DND-41 (cell line): ENCODE measurements around the gene ETV1.

ENCODE experiments used
- ATAC-seq: fragments of 200-7000 bp; cut with Tn5 transposase; 3 replicates; pipeline ENCODE4 v1.9.1; 2021; ENCODE audit warnings: low read depth; ENCODE audit not compliant: insufficient read depth
- DNase-seq: peaks from one replicate; pipeline ENCODE4 v3.0.0-alpha.2; 2020
- H2AFZ ChIP-seq: 2 replicates; pipeline ENCODE4 v1.6.0; 2012; ENCODE audit warnings: low read depth, low read length
- H3K27ac ChIP-seq: 2 replicates; pipeline ENCODE4 v1.5.1; 2012; ENCODE audit warnings: low read length, inconsistent platforms
- H3K27me3 ChIP-seq: fragments of 200-600 bp; sonication (generic); 2 replicates; pipeline ENCODE4 v1.6.0; 2012; ENCODE audit warnings: low read length, mild to moderate bottlenecking, inconsistent platforms; ENCODE audit not compliant: insufficient read depth, poor library complexity
- H3K36me3 ChIP-seq: 2 replicates; pipeline ENCODE4 v1.5.1; 2012; ENCODE audit warnings: low read length, inconsistent platforms; ENCODE audit not compliant: insufficient read depth
- H3K4me1 ChIP-seq: 2 replicates; pipeline ENCODE4 v1.5.1; 2012; ENCODE audit warnings: mild to moderate bottlenecking, low read length; ENCODE audit not compliant: insufficient read depth
- H3K4me2 ChIP-seq: 2 replicates; pipeline ENCODE4 v1.6.0; 2012; ENCODE audit warnings: mild to moderate bottlenecking, moderate library complexity, low read length, inconsistent platforms; ENCODE audit not compliant: insufficient read depth
- H3K4me3 ChIP-seq, 2 experiments: fragments of 200-600 bp in 1 of 2; shearing (Covaris generic) in 1 of 2; 2 replicates each; pipeline ENCODE4 v1.5.1; 2012 to 2016; ENCODE audit warnings: inconsistent platforms in 2 of 2, low read length in 2 of 2, mild to moderate bottlenecking in 2 of 2, low read depth in 1 of 2, moderate library complexity in 1 of 2
- H3K79me2 ChIP-seq: 2 replicates; pipeline ENCODE4 v1.6.0; 2012; ENCODE audit warnings: low read length, inconsistent platforms; ENCODE audit not compliant: insufficient read depth
- H3K9ac ChIP-seq: 2 replicates; pipeline ENCODE4 v1.6.0; 2012; ENCODE audit warnings: low read depth, mild to moderate bottlenecking, inconsistent platforms, low read length, moderate library complexity
- H3K9me3 ChIP-seq: 2 replicates; pipeline ENCODE4 v1.5.1; 2012; ENCODE audit warnings: low read length, moderate library complexity, mild to moderate bottlenecking, inconsistent platforms; ENCODE audit not compliant: insufficient read depth, severe bottlenecking
- H4K20me1 ChIP-seq: 2 replicates; pipeline ENCODE4 v1.6.0; 2012; ENCODE audit warnings: low read length; ENCODE audit not compliant: insufficient read depth
- EZH2 ChIP-seq: IDR thresholded peaks from 3 replicates; pipeline ENCODE4 v1.6.1; 2012; ENCODE audit warnings: borderline replicate concordance, low read depth, mild to moderate bottlenecking, moderate library complexity, low read length, inconsistent platforms; ENCODE audit not compliant: severe bottlenecking
- TF ChIP-seq, protein P1 (sequence below): IDR thresholded peaks from 2 replicates; pipeline ENCODE4 v1.5.1; 2012; ENCODE audit warnings: borderline replicate concordance, low read length, moderate library complexity, mild to moderate bottlenecking; ENCODE audit not compliant: poor library complexity, severe bottlenecking; ENCODE audit errors: extremely low read depth

ETV1 gene

DNA sequence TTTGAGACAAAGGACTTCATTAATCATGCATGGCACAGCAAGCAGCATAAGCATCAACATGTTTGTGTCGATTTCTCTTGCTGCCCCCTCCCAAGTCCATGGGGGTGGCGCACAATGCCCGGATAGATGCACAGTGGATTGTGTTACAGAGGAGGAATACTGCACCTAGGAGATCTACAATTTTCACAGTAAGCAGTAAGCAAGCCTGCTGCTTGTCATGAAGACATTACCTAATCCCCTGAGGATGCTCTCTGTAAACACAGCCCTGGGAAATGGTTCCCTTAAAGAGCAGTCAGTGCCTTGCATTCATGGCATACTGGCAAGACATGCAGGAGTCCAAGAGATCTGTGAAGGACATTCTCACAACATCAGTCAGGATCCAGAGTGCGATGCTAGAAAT, 137.7 kb downstream of the ETV1 start:
- DNase-seq (no peak), ATAC-seq (no peak)
- Histone ChIP-seq H4K20me1 (no peaks in the 10 kb centered on the region), H2AFZ (no peak overlapping the region), H3K27me3 (no peaks in the 10 kb centered on the region), H3K36me3 (no peaks in the 10 kb centered on the region), H3K9me3 (no peaks in the 10 kb centered on the region), H3K4me2 (no peak overlapping the region), H3K4me1 (peaks cover 20% of the 10 kb centered on the region), H3K4me3 (no peak overlapping the region), H3K27ac (no peak overlapping the region), H3K9ac (no peak overlapping the region), H3K79me2 (no peaks in the 10 kb centered on the region)
- TF ChIP-seq, protein P1, sequence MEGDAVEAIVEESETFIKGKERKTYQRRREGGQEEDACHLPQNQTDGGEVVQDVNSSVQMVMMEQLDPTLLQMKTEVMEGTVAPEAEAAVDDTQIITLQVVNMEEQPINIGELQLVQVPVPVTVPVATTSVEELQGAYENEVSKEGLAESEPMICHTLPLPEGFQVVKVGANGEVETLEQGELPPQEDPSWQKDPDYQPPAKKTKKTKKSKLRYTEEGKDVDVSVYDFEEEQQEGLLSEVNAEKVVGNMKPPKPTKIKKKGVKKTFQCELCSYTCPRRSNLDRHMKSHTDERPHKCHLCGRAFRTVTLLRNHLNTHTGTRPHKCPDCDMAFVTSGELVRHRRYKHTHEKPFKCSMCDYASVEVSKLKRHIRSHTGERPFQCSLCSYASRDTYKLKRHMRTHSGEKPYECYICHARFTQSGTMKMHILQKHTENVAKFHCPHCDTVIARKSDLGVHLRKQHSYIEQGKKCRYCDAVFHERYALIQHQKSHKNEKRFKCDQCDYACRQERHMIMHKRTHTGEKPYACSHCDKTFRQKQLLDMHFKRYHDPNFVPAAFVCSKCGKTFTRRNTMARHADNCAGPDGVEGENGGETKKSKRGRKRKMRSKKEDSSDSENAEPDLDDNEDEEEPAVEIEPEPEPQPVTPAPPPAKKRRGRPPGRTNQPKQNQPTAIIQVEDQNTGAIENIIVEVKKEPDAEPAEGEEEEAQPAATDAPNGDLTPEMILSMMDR, result no peak
- no peak for TF ChIP-seq EZH2

DNA sequence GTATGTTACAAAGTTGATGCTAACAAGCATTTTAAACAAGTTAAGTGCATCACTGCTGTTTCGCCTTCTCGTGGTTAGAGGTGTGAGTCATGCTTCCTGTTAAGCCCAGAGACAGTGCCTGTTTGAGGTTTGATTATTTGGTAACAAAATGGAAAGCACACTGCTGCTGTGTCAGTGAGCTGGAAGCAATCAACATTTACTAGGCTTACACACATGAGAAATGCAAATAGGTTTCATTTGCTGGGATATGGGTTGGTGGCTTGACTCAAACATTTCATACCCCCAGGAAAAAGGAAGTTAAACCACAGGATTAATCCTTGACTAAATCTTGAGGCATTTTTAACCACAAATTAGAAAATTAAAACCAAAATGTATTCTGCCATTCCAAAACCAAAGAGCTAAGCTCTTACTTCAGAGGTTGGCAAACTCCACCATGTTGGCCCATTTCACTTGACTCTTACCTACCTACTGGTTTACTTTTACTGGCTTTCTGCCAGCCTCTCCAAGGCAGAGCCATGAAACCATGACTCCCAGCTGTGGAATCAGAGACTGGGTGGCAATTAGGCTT, 139.2 kb downstream of the ETV1 start:
- no peak overlapping the region for H3K9ac ChIP-seq

DNA sequence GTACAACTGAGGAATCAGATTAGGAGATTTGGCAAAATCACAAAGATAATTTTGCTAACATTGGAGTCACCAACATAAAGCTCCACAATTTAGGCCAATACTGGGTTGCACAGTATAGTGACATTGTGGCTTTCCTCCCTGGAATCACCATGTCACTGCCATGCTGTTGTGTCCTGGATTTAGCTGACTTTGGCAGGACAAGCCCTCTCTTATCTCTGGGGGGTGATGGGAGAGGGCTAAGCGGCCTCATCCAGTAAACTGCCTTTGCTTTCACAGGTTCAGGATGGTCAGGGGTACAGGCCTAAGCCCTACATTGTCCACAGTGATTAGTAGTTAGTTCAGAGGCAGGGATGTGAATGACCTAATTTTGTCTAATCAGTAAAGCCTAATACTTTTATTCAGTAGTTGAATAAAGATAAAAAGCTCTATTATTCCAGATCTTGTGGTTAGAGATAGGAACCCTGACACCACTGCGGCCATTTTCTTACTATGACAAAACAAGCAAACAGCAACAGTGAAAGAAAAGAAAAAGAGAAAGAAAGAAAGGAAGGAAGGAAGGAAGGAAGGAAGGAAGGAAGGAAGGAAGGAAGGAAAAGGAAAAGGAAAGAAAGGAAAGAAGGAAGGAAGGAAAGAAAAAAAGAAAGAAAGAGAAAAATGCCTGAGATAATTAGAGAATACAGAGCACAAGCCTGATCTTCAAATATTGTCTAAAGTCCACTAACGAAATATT, 140.1 kb downstream of the ETV1 start:
- H3K27ac ChIP-seq, result no peak overlapping the region
- no peak for DNase-seq
- ATAC-seq, result no peak
- H3K36me3 ChIP-seq, result no peaks in the 10 kb centered on the region
- TF ChIP-seq EZH2, result no peak
- TF ChIP-seq, protein P1, result no peak
- H3K79me2 ChIP-seq, result no peaks in the 10 kb centered on the region
- H3K9me3 ChIP-seq, result no peaks in the 10 kb centered on the region
- H3K4me2 ChIP-seq, result no peak overlapping the region
- no peaks in the 10 kb centered on the region for H3K27me3 ChIP-seq
- H3K4me3 ChIP-seq, result no peak overlapping the region
- H3K4me1 ChIP-seq, result peaks cover 20% of the 10 kb centered on the region
- H3K9ac ChIP-seq, result no peak overlapping the region
- no peak overlapping the region for H2AFZ ChIP-seq
- H4K20me1 ChIP-seq, result no peaks in the 10 kb centered on the region

More for the DNA sequence above, 139.2 kb downstream of the ETV1 start:
- ATAC-seq, result peak; percentile 98
- H3K4me2 ChIP-seq, result peak overlapping the region; percentile 8; the same call in 1 of the 2 replicates
- no peaks in the 10 kb centered on the region for H3K36me3 ChIP-seq
- H3K27ac ChIP-seq, result peak overlapping the region; percentile 41; the same call in 1 of the 2 replicates
- no peak overlapping the region for H2AFZ ChIP-seq
- no peaks in the 10 kb centered on the region for H3K9me3 ChIP-seq
- no peaks in the 10 kb centered on the region for H4K20me1 ChIP-seq
- peaks cover 20% of the 10 kb centered on the region for H3K4me1 ChIP-seq
- TF ChIP-seq, protein P1, result no peak
- TF ChIP-seq EZH2, result no peak
- H3K27me3 ChIP-seq, result no peaks in the 10 kb centered on the region
- no peaks in the 10 kb centered on the region for H3K79me2 ChIP-seq
- H3K4me3 ChIP-seq, result no peak overlapping the region
- peak; percentile 73 for DNase-seq
